ENCODE measurements around the gene CHST8.

DNA sequence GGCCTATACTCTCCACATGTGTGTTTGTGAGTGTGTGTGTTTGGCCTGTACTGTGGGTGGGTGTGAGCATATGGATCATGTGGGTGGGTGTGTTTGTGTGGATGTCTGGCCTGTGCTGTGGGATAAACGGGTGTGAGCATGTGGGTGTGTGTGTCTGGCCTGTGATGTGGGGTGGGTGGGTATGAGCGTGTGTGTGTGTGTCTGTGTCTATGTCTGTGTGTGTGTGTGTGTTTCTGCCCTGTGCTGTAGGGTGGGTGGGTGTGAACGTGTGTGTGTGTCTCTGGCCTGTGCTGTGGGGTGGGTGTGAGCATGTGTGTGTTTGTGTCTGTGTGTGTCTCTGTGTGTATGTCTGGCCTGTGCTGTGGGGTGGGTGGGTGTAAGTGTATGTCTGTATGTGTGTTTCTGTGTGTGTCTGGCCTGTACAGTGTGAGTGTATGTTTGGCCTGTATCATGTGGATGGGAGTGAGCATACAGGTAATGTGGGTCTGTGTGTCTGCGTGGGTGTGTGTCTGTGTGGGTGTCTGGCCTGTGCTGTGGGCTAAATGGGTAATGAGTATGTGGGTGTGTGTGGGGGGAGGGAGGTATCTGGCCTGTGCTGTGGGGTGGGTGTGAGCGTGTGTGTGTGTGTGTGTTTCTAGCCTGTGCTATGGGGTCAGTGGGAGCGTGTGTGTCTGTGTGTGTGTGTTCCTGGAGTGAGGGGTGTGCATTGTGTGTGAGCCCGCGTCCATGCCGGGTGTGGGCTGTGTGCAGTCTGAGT is 154.2 kb downstream of the CHST8 start:
- TF ChIP-seq POLR2A (IDR thresholded peaks at IDR 0.05): no peak
- TF ChIP-seq, protein P1, sequence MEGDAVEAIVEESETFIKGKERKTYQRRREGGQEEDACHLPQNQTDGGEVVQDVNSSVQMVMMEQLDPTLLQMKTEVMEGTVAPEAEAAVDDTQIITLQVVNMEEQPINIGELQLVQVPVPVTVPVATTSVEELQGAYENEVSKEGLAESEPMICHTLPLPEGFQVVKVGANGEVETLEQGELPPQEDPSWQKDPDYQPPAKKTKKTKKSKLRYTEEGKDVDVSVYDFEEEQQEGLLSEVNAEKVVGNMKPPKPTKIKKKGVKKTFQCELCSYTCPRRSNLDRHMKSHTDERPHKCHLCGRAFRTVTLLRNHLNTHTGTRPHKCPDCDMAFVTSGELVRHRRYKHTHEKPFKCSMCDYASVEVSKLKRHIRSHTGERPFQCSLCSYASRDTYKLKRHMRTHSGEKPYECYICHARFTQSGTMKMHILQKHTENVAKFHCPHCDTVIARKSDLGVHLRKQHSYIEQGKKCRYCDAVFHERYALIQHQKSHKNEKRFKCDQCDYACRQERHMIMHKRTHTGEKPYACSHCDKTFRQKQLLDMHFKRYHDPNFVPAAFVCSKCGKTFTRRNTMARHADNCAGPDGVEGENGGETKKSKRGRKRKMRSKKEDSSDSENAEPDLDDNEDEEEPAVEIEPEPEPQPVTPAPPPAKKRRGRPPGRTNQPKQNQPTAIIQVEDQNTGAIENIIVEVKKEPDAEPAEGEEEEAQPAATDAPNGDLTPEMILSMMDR (IDR thresholded peaks at IDR 0.05): no peak
